GM12878 (cell line): ENCODE measurements around the gene CD34. TPM values are rescaled to one million over a fixed set of nuclear protein-coding genes. Genes with fewer than 3 reads are reported as not detected.

Source experiments
- ATAC-seq: fragments of 200-7000 bp; cut with Tn5 transposase; 3 replicates; pipeline ENCODE4 v1.9.1; 2020; ENCODE audit warnings: mild to moderate bottlenecking, moderate library complexity
- BruUV-seq: library from RNA; stranded (reverse); fragments of 400-500 nt; replicated peaks from 2 replicates; lab custom pipeline; 2021; lab: Mats Ljungman, UMichigan
- CTCF ChIA-PET: fragments of 300-600 bp; sonication (Branson Sonifier 250); formaldehyde crosslinking; extraction: SDS; loops from one replicate; lab custom pipeline; 2021; ENCODE audit warnings: inconsistent platforms; lab: Yijun Ruan, JAX
- POLR2A ChIA-PET: fragments of 350-600 bp; formaldehyde crosslinking; extraction: SDS; loops from one replicate; lab custom pipeline; 2021; ENCODE audit warnings: inconsistent platforms; lab: Charles Lee
- RAD21 ChIA-PET: fragments of 300-600 bp; sonication (Branson Sonifier 250); formaldehyde crosslinking; loops from one replicate; lab custom pipeline; 2023; ENCODE audit warnings: antibody characterized with exemption; ENCODE audit not compliant: unreplicated experiment; lab: Charles Lee
- SMC1A ChIA-PET: fragments of 300-600 bp; sonication (Branson Sonifier 250); formaldehyde crosslinking; loops from one replicate; lab custom pipeline; 2023; ENCODE audit not compliant: unreplicated experiment, uncharacterized antibody; lab: Charles Lee
- DNase-seq: peaks from one replicate; pipeline ENCODE4 v3.0.0-alpha.2; 2011; ENCODE audit warnings: low read depth, low spot score
- FAIRE-seq: peaks from 3 replicates; lab custom pipeline; 2011; peaks lifted over from hg19 to GRCh38; lab: Jason Lieb, UNC
- H2AFZ ChIP-seq: 2 replicates; pipeline ENCODE4 v1.6.0; 2011; ENCODE audit warnings: low read depth, low read length, control low read depth; ENCODE audit not compliant: control insufficient read depth
- H3K27ac ChIP-seq: 2 replicates; pipeline ENCODE4 v1.5.1; 2011; ENCODE audit warnings: control low read depth; ENCODE audit not compliant: control insufficient read depth, insufficient read depth
- H3K27me3 ChIP-seq, 2 experiments: replicated peaks in 1 of 2; 2 replicates each; pipeline versions ENCODE4 v1.6.0 to v1.6.1; 2011; ENCODE audit warnings: low read length in 1 of 2; ENCODE audit not compliant: control insufficient read depth in 2 of 2, insufficient read depth in 2 of 2
- H3K36me3 ChIP-seq, 2 experiments: 2 replicates each; pipeline ENCODE4 v1.5.1; 2011; ENCODE audit warnings: low read length in 1 of 2; ENCODE audit not compliant: control insufficient read depth in 2 of 2, insufficient read depth in 2 of 2
- H3K4me1 ChIP-seq: 2 replicates; pipeline ENCODE4 v1.6.1; 2011; ENCODE audit warnings: mild to moderate bottlenecking, low read length, moderate library complexity, mixed read lengths; ENCODE audit not compliant: control insufficient read depth, insufficient read depth
- H3K4me2 ChIP-seq: 2 replicates; pipeline ENCODE4 v1.6.0; 2011; ENCODE audit warnings: control low read depth; ENCODE audit not compliant: control insufficient read depth, insufficient read depth
- H3K4me3 ChIP-seq: fragments of 200-600 bp; sonication (generic); 2 replicates; pipeline ENCODE4 v1.5.1; 2016
- H3K79me2 ChIP-seq: 2 replicates; pipeline ENCODE4 v1.6.0; 2011; ENCODE audit warnings: low read length; ENCODE audit not compliant: control insufficient read depth, insufficient read depth
- H3K9ac ChIP-seq: 2 replicates; pipeline ENCODE4 v1.8.0; 2011; ENCODE audit warnings: low read length, control low read depth, mixed read lengths; ENCODE audit not compliant: control insufficient read depth, insufficient read depth
- H3K9me3 ChIP-seq: replicated peaks from 3 replicates; pipeline ENCODE4 v1.5.1; 2011; ENCODE audit warnings: mild to moderate bottlenecking, low read length; ENCODE audit not compliant: control insufficient read depth, insufficient read depth
- H4K20me1 ChIP-seq: 2 replicates; pipeline ENCODE4 v1.6.0; 2011; ENCODE audit not compliant: control insufficient read depth, insufficient read depth
- CHD4 ChIP-seq: fragments of 200-600 bp; sonication (generic); IDR thresholded peaks from 2 replicates; pipeline ENCODE4 v1.6.1; 2016; ENCODE audit warnings: mild to moderate bottlenecking
- GATAD2B ChIP-seq: fragments of 450-650 bp; conservative IDR thresholded peaks from 2 replicates; pipeline ENCODE4 v1.6.1; 2017; ENCODE audit warnings: low read depth, mild to moderate bottlenecking, moderate library complexity
- PKNOX1 ChIP-seq: fragments of 450-650 bp; IDR thresholded peaks from 2 replicates; pipeline ENCODE4 v1.6.1; 2016; ENCODE audit warnings: mild to moderate bottlenecking
- REST ChIP-seq: IDR thresholded peaks from 2 replicates; pipeline ENCODE4 v1.6.1; 2012; ENCODE audit warnings: mild to moderate bottlenecking, low read depth, low read length
- SP1 ChIP-seq: IDR thresholded peaks from one replicate; pipeline ENCODE4 v1.6.1; 2011; ENCODE audit warnings: low read depth, low read length
- WGBS: methylation state at CpG from one replicate; pipeline ENCODE4 v1.1.6; 2016; ENCODE audit warnings: low lambda C conversion rate; ENCODE audit not compliant: insufficient replicate concordance, insufficient coverage; ENCODE audit errors: missing lambda C conversion rate; 5-methylcytosine and 5-hydroxymethylcytosine counted together
- in situ Hi-C: fragments of 300-500 bp; cut with MboI; formaldehyde crosslinking; loops from 9 replicates; pipeline ENCODE4 v1.14.3; 2018; ENCODE audit warnings: mixed read lengths
- intact Hi-C: fragments of 100-400 bp; cut with micrococcal nuclease; formaldehyde crosslinking; loops from one replicate; pipeline ENCODE4 v1.14.2; 2022; ENCODE audit not compliant: unreplicated experiment
- polyA plus RNA-seq, 11 experiments: library from polyadenylated mRNA; depleted of rRNA in 4 of 11; unstranded in 6 of 11; stranded (reverse) in 5 of 11; fragments of >200 nt; fragmentation: Nextera tagmentation in 4 of 11; fragmentation: Illumina TruSeq in 1 of 11; extraction: Ambion mirVana in 4 of 11; extraction: Trizol in 1 of 11; gene quantifications; 1 replicate in 1 of 11; 2 replicates in 10 of 11; pipeline versions ENCODE4 v1.2.1 to v1.2.3, GENCODE V29; 2011 to 2016; ENCODE audit warnings: inconsistent platforms in 2 of 11, missing spikeins in 2 of 11, low read depth in 1 of 11
- total RNA-seq, 4 experiments: library from RNA; depleted of rRNA in 3 of 4; stranded (reverse); fragments of >200 nt in 3 of 4; fragmentation: Illumina TruSeq in 1 of 4; extraction: Trizol in 1 of 4; gene quantifications; 2 replicates each; pipeline versions ENCODE4 v1.2.1 to v1.2.3, GENCODE V29; 2013 to 2021

CD34 gene
- total and polyA plus RNA-seq, 10 of the 15 experiments (the other 5 are each of a cell fraction or from before 2014, with no cell fraction given): under 0.01 to 0.08 (median 0.02) TPM; not detected in 6

DNA sequence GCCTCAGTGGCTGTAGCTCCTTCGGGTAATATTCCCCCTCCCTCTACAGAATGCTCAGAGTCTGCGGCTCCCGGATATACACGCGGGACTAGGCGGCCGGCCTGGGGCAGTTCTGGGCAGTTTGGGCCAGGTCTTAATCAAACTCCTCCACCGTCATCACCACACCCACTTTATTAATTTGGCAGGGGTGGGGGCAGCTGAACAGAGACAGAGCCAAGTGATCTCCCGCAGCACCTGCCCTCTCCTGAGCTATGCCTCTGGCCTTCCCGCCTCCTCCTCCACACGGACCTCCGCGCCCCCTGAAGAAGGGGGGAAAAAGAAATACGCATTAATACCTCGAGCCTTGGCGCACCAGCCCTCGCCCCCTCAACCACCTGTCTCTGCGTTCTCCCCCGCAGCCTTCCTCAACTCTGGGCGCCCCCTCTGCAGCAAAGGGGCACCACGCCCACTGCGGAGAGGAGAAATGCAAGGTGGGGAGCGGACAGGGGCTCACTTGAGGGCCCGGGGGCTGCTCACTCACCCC, 42.6 kb downstream of the CD34 start (continued):
- TF ChIP-seq REST: no peak
- TF ChIP-seq CHD4: no peak
- no peak for TF ChIP-seq SP1

DNA sequence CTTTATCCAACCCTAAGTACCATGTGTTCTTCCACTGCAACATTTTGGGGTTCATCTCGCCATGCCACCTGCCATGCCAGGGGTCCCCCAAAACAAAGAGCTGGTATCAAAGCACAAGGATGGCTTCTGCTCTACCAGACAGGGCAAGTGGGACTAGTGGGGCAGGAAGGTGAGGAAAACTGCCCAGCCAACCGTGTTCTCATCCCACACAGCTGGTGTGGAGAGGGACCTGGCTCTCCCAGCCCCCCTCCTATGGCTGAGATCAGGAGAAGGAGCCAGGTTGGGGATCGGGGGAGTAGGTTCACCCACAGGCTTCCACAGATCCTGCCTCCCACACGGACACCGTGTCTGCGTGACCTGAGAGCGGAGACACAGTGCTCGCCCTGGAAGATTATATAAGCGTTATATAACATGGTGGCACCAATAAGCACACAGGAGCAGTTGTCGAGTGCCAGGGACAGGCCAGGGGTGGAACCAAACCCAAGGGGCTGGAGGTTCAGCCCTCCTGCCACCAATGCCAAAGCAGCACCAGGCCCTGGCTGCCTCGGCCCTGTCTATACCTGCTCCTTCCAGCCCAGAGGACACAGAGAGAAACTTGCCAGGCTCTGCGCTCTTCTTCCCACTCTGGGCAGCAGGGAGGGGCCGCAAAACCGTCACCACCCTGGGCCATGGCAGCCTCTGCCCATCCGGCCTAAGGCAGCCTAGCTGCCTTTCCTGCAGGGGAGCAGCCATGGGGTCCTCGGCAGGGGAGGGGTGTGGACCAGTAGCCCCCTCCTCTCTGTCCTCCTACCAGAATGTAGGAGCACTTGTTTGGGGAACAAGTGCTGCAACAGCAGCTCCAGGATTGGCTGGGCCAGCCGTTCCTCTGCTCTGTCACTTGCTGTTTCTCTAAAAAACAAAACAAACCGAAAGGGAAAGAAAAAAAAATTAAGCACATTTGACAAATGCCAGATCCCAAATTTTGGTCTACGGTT, 43.5 kb downstream of the CD34 start:
- Histone ChIP-seq H2AFZ (peak overlapping the region; percentile 79), H3K4me3 (peak overlapping the region; percentile 97), H3K4me1 (peaks cover 45% of the 10 kb centered on the region), H3K27me3 (no peaks in the 10 kb centered on the region), H3K4me2 (peak overlapping the region; percentile 92), H3K9ac (peak overlapping the region; percentile 90), H3K36me3 (peaks cover 0 to 5% of the 10 kb centered on the region in 2 experiments; a peak in 2 of 4 replicates), H3K79me2 (peaks cover 20% of the 10 kb centered on the region), H3K27ac (peak overlapping the region; percentile 77), H4K20me1 (no peaks in the 10 kb centered on the region), H3K9me3 (no peaks in the 10 kb centered on the region)
- ChIA-PET SMC1A (interaction anchor here (0.9 to 21.3 kb wide), 8 partner anchors 9 to 115 kb away, joined by 3 to 444 read pairs (median 6); no protein-coding TSS in a partner anchor), CTCF (interaction anchor here (0.8 to 17.7 kb wide), 11 partner anchors 7 to 128 kb away, joined by 3 to 821 read pairs (median 13); no protein-coding TSS in a partner anchor), POLR2A (interaction anchor here (0.7 to 22.9 kb wide), 5 partner anchors 10 to 68 kb away, joined by 3 to 620 read pairs (median 6); no protein-coding TSS in a partner anchor), RAD21 (interaction anchor here (0.7 to 16.7 kb wide), 18 partner anchors 7 to 96 kb away, joined by 3 to 265 read pairs (median 6); no protein-coding TSS in a partner anchor)
- ATAC-seq (peak; percentile 12; the same call in 2 of the 3 replicates), FAIRE-seq (no peak), DNase-seq (no peak)
- no TSS peak for BruUV-seq
- in situ Hi-C loops (loop anchor here (5.0 kb wide), 1 partner anchor 35 kb away; no protein-coding TSS in a partner anchor), intact Hi-C loops (no loop called here)
- WGBS: 83% methylated on average over 18 of the region's 19 CpGs
- TF ChIP-seq PKNOX1: peak; percentile 57
- TF ChIP-seq GATAD2B: 0 out of 2 replicates have a peak, but pooled peaks have one; percentile 41
- TF ChIP-seq REST: no peak
